Peyer's patch (tissue), 4 donors: ENCODE results near the gene ELL.

Experiments
- POLR2A ChIP-seq, 2 donors: fragments of 450-650 bp; IDR thresholded peaks; one replicate each; pipeline ENCODE4 v1.5.1; 2017; ENCODE audit warnings: antibody characterized with exemption in 2 of 2, mild to moderate bottlenecking in 2 of 2, moderate library complexity in 2 of 2
- TF ChIP-seq, protein P1 (sequence below), 6 experiments: fragments of 450-650 bp in 4 of 6; fragments of 200-600 bp in 2 of 6; sonication (generic) in 1 of 6; IDR thresholded peaks; one replicate each; pipeline ENCODE4 v1.5.1; 2017 to 2019; ENCODE audit warnings: antibody characterized with exemption in 6 of 6, mild to moderate bottlenecking in 3 of 6, moderate library complexity in 1 of 6

DNA sequence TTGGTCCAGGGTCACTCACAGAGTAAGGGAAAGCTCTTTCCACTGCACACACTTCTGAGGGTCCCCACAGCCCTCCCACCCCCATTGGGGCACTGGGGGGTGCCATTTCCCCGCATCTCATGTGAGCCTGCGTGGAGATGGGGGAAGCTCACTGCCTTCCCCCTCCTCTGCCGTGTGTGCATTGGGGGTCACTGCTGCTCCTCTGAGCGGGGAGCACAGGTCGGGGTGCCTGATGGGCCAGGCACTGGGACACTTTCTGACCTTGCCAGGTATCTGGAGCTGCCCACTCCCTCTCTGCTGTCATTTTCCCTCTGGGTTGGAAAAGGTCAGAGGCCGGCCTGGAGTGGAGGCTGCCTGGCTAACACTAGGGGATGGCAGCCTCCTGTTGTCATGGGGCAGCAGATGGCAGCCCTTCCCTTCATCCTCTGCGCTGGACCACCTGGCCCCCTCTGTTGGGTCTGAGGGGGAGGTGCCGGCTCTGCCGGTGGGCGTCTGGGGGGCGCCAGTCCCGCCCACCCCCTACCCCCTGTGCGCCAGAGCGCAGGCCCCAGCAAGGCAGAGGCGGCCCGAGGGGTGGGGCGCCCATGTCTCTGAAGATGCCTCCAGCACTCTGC lies 93.6 kb downstream of the ELL start:
- TF ChIP-seq, protein P1, sequence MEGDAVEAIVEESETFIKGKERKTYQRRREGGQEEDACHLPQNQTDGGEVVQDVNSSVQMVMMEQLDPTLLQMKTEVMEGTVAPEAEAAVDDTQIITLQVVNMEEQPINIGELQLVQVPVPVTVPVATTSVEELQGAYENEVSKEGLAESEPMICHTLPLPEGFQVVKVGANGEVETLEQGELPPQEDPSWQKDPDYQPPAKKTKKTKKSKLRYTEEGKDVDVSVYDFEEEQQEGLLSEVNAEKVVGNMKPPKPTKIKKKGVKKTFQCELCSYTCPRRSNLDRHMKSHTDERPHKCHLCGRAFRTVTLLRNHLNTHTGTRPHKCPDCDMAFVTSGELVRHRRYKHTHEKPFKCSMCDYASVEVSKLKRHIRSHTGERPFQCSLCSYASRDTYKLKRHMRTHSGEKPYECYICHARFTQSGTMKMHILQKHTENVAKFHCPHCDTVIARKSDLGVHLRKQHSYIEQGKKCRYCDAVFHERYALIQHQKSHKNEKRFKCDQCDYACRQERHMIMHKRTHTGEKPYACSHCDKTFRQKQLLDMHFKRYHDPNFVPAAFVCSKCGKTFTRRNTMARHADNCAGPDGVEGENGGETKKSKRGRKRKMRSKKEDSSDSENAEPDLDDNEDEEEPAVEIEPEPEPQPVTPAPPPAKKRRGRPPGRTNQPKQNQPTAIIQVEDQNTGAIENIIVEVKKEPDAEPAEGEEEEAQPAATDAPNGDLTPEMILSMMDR (IDR thresholded peaks at IDR 0.05): no peak
- TF ChIP-seq POLR2A (IDR thresholded peaks at IDR 0.05): no peak
